D721Med (cell line): ENCODE results near the gene SDC3.

Source experiments
- DNase-seq: peaks from one replicate; pipeline ENCODE4 v3.0.0; 2011; ENCODE audit warnings: low spot score; ENCODE audit not compliant: insufficient read length
- FAIRE-seq: peaks from 2 replicates; lab custom pipeline; 2011; peaks lifted over from hg19 to GRCh38; lab: Jason Lieb, UNC
- TF ChIP-seq, protein P1 (sequence below): IDR thresholded peaks from 2 replicates; pipeline ENCODE4 v1.5.1; 2012; ENCODE audit warnings: mild to moderate bottlenecking, control low read depth; ENCODE audit not compliant: insufficient read depth; ENCODE audit errors: missing control alignments

The SDC3 gene

DNA sequence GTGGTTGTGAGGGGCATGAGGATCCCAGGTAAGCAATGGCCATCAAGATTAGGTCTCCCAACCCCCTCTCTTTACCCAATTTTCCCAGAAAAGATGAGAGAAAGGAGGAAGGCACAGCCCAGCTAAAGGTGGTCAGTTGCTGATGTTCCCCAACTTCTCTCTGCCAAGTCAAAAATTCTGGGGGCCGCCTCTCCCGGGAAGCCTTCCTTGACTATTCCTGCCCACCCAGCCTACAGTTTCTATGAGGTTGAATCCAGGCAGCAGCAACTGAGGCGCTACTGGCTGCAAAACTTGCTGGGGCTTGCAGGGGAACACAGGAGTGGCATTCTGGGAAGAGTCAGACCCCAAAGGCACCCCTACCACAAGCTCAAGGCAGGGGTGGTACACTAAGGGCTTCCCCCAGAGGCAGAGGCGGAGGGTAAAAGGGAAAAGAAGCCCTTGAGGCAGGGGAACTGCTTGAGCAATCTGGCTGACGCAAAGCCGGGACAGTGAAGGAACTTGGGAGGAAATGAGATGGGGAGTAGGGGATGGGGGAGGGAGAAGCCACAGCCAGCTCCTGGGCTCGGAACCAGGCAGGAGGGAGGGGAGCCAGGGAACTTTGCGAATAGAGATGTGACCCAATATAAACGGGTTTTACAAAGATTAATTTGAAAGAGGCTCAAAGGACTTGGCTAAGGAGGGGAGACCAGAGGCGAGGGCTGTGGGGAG is 31.2 kb downstream of the SDC3 start:
- TF ChIP-seq, protein P1, sequence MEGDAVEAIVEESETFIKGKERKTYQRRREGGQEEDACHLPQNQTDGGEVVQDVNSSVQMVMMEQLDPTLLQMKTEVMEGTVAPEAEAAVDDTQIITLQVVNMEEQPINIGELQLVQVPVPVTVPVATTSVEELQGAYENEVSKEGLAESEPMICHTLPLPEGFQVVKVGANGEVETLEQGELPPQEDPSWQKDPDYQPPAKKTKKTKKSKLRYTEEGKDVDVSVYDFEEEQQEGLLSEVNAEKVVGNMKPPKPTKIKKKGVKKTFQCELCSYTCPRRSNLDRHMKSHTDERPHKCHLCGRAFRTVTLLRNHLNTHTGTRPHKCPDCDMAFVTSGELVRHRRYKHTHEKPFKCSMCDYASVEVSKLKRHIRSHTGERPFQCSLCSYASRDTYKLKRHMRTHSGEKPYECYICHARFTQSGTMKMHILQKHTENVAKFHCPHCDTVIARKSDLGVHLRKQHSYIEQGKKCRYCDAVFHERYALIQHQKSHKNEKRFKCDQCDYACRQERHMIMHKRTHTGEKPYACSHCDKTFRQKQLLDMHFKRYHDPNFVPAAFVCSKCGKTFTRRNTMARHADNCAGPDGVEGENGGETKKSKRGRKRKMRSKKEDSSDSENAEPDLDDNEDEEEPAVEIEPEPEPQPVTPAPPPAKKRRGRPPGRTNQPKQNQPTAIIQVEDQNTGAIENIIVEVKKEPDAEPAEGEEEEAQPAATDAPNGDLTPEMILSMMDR: no peak
- no peak for FAIRE-seq
- no peak for DNase-seq

DNA sequence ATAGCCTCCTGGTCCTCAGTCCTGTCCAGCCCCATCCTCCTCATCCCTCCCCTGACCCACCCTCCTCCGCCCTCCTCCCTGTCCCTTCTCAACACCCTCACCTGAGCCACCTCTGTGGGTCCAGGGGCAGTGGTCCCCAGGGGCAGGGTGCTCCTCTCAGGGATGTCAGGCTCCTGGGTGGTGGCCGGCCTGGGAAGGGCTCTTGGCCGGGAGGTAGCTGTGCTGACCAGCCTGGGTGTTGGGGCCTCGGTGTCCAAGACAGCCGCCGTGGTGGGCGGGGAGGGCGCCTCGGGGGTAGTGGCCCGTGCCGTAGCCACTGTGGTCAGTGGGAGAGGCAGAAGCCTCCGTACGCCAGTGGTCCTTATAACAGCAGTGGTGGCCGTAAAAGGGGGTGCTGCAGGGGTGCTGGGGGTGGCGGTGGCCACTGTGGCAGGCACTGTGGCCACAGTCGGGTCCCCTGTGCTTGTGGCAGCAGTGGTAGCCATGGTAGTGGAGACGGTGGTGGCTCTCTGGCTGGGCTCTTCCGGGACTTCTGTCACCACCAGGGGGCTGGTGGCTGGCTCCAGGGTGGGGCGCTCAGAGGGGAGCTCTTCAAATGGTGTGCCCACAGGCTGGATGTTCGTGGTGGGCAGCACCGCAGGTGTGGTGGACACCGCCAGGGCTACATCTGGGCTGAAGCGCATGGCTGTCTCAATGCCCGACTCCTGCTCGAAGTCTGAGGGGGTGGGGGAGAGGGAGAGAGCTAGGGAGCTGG is 31.9 kb downstream of the SDC3 start:
- TF ChIP-seq, protein P1: no peak
- FAIRE-seq (no peak), DNase-seq (no peak)

DNA sequence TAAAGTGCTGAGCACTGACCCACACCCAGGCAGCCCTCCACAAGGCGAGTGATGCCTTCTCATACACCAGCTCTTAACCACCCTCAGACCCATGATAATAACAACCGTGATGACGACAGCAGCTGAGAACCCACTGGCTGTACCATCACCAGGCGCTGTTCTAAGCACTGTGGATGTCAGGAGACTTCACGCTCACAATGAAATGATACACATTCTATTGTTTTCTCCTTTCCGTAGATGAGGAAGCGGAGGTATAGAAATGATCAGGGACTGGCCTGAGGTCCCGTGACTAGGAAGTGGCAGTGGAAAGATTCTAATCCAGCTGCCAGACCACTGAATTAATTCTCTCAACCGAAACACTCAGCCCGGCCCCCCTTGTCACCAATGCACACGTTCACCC is 32.6 kb downstream of the SDC3 start:
- DNase-seq (no peak), FAIRE-seq (no peak)
- TF ChIP-seq, protein P1: no peak

DNA sequence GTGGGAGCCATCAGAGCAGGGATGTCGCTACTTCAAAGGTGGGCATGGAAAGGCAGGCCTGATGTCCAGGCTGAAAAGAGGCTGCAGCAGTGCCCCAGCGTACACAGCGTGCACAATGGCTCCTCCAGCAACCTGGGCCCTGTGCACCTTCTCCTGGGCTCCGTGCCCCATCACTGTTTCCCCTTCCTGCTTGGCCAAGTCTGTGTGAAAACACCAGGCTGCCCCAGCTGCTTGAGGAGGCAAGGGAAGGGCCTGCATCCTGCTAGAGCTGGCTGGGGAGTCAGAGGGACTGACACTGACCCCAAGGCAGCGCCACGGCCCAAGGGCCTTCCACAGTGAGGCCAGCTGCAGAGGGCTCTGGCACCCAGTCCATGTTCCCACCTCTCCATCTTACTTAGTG is 33.4 kb downstream of the SDC3 start:
- FAIRE-seq (no peak), DNase-seq (no peak)
- TF ChIP-seq, protein P1: no peak

DNA sequence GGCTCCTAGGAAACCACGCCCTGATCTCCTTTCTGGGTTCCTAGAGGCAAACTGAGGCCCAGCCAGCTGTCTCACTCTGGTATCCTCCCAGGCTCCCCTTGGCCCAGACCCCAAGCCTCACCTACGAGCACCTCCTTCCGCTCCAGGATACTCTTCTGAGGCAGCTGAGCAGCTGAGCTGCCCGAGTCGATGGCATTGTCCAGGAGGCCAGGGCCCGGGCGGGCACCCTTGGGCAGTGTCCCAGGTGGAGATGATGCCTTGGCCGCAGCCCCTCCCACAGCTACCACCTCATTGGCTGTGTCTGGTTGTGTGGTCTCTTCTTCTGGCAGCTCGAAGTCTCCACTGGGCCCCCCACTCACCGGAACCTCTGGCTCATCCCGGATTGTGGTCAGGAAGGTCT is 34.4 kb downstream of the SDC3 start:
- FAIRE-seq (no peak), DNase-seq (no peak)
- TF ChIP-seq, protein P1: no peak

DNA sequence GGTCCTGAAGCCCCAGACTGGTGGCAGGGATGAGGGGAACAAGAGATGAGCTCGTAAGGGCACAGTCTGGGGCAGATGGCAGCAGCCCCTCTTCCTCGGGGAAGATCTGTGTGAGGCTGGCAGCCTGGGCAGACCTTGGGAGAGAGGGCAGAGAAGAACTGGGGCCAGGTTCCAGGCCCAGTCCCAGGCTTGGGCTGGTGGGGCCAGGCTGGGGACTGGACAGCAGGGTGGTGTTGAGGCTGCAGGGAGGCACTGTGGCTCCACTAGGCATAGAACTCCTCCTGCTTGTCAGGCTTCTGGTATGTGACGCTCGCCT is 35.7 kb downstream of the SDC3 start:
- FAIRE-seq: no peak
- TF ChIP-seq, protein P1: no peak
- no peak for DNase-seq
